HG03520 (cell line): ENCODE measurements around the gene NXN.
"Not testable (repeated sequence)": the region's sequence is repeated elsewhere in the genome, so short reads cannot be mapped to it uniquely, and the experiment has no call there.

Source experiments
- ATAC-seq: cut with Tn5 transposase; IDR thresholded peaks from one replicate; pipeline ENCODE4 v1.9.1; 2021; ENCODE audit warnings: mild to moderate bottlenecking, moderate library complexity; ENCODE audit not compliant: unreplicated experiment

The NXN gene

GRCh38 chr17:804541-805435, 174.8 kb downstream of the NXN start:
- ATAC-seq: no peak

GRCh38 chr17:802901-803881, 176.4 kb downstream of the NXN start:
- no peak for ATAC-seq

- no peak for ATAC-seq
These were observed 177.1 kb downstream of the NXN start for GRCh38 chr17:802481-802880.

- no peak for ATAC-seq
These were observed 177.9 kb downstream of the NXN start for GRCh38 chr17:801660-802059.

- ATAC-seq: no peak
These were observed 178.9 kb downstream of the NXN start for GRCh38 chr17:800446-801242.

GRCh38 chr17:799261-799660, 180.3 kb downstream of the NXN start:
- no peak for ATAC-seq

- no peak for ATAC-seq
These were observed 181.3 kb downstream of the NXN start for GRCh38 chr17:798246-798645.

GRCh38 chr17:797236-797840, 182.2 kb downstream of the NXN start:
- no peak for ATAC-seq

GRCh38 chr17:796609-797008, 183.0 kb downstream of the NXN start:
- ATAC-seq: no peak

- no peak for ATAC-seq
These were observed 183.9 kb downstream of the NXN start for GRCh38 chr17:795721-796120.

GRCh38 chr17:795276-795675, 184.3 kb downstream of the NXN start:
- no peak for ATAC-seq

GRCh38 chr17:794876-795275, 184.7 kb downstream of the NXN start:
- ATAC-seq: no peak

GRCh38 chr17:792277-792676, 187.3 kb downstream of the NXN start:
- ATAC-seq: no peak

GRCh38 chr17:791829-792228, 187.7 kb downstream of the NXN start:
- no peak for ATAC-seq

GRCh38 chr17:790874-791247, 188.7 kb downstream of the NXN start:
- not testable (repeated sequence) for ATAC-seq

- ATAC-seq: not testable (repeated sequence)
These were observed 189.4 kb downstream of the NXN start for GRCh38 chr17:789931-790873.

- no peak for ATAC-seq
These were observed 190.3 kb downstream of the NXN start for GRCh38 chr17:789160-789840.

GRCh38 chr17:788551-788950, 191.0 kb downstream of the NXN start:
- ATAC-seq: no peak
